Jurkat, Clone E6-1 (cell line): ENCODE results near the gene COP1.
"Not testable (repeated sequence)": the region's sequence is repeated elsewhere in the genome, so short reads cannot be mapped to it uniquely, and the experiment has no call there.

Source experiments
- DNase-seq: peaks from one replicate; pipeline ENCODE4 v3.0.0-alpha.2; 2011; ENCODE audit warnings: low read depth, low spot score
- H3K4me3 ChIP-seq: 2 replicates; pipeline ENCODE4 v1.5.1; 2011; ENCODE audit warnings: mild to moderate bottlenecking, low read length, control low read depth, moderate library complexity

The COP1 gene

GRCh38 chr1:176066709-176067108 lies 140.4 kb downstream of the COP1 start:
- H3K4me3 ChIP-seq = no peak overlapping the region
- no peak for DNase-seq

GRCh38 chr1:176058686-176059085 lies 148.4 kb downstream of the COP1 start:
- DNase-seq = no peak
- H3K4me3 ChIP-seq = no peak overlapping the region

- H3K4me3 ChIP-seq = no peak overlapping the region
- no peak for DNase-seq
These were observed 150.8 kb downstream of the COP1 start for GRCh38 chr1:176056312-176056711.

GRCh38 chr1:176055398-176055797 lies 151.7 kb downstream of the COP1 start:
- H3K4me3 ChIP-seq = no peak overlapping the region
- DNase-seq = no peak

- no peak for DNase-seq
- no peak overlapping the region for H3K4me3 ChIP-seq
These were observed 155.1 kb downstream of the COP1 start for GRCh38 chr1:176051902-176052518.

GRCh38 chr1:176051402-176051801 lies 155.7 kb downstream of the COP1 start:
- DNase-seq = no peak
- no peak overlapping the region for H3K4me3 ChIP-seq

GRCh38 chr1:176049582-176049981 lies 157.5 kb downstream of the COP1 start:
- H3K4me3 ChIP-seq = no peak overlapping the region
- DNase-seq = no peak

GRCh38 chr1:176046926-176047325 lies 160.2 kb downstream of the COP1 start:
- no peak overlapping the region for H3K4me3 ChIP-seq
- no peak for DNase-seq

- DNase-seq = no peak
- no peak overlapping the region for H3K4me3 ChIP-seq
These were observed 163.5 kb downstream of the COP1 start for GRCh38 chr1:176043537-176043936.

GRCh38 chr1:176033881-176034280 lies 173.2 kb downstream of the COP1 start:
- H3K4me3 ChIP-seq = no peak overlapping the region
- DNase-seq = no peak

GRCh38 chr1:176033474-176033873 lies 173.6 kb downstream of the COP1 start:
- no peak for DNase-seq
- H3K4me3 ChIP-seq = no peak overlapping the region

GRCh38 chr1:176032040-176032645 lies 174.9 kb downstream of the COP1 start:
- DNase-seq = no peak
- no peak overlapping the region for H3K4me3 ChIP-seq

GRCh38 chr1:176029609-176030008 lies 177.5 kb downstream of the COP1 start:
- no peak for DNase-seq
- no peak overlapping the region for H3K4me3 ChIP-seq

- no peak for DNase-seq
- no peak overlapping the region for H3K4me3 ChIP-seq
These were observed 177.9 kb downstream of the COP1 start for GRCh38 chr1:176029155-176029554.

- H3K4me3 ChIP-seq, DNase-seq: not testable (repeated sequence)
These were observed 179.2 kb downstream of the COP1 start for GRCh38 chr1:176027934-176028333.

GRCh38 chr1:176022574-176022973 lies 184.5 kb downstream of the COP1 start:
- no peak overlapping the region for H3K4me3 ChIP-seq
- DNase-seq = no peak

GRCh38 chr1:176017722-176018121 lies 189.4 kb downstream of the COP1 start:
- no peak for DNase-seq
- H3K4me3 ChIP-seq = no peak overlapping the region

- DNase-seq = no peak
- H3K4me3 ChIP-seq = no peak overlapping the region
These were observed 197.1 kb downstream of the COP1 start for GRCh38 chr1:176009951-176010350.

- not testable (repeated sequence) for H3K4me3 ChIP-seq, DNase-seq
These were observed 199.2 kb downstream of the COP1 start for GRCh38 chr1:176007756-176008389.

- H3K4me3 ChIP-seq, DNase-seq: not testable (repeated sequence)
These were observed 212.4 kb downstream of the COP1 start for GRCh38 chr1:175994660-175995059.

- not testable (repeated sequence) for DNase-seq, H3K4me3 ChIP-seq
These were observed 214.3 kb downstream of the COP1 start for GRCh38 chr1:175992825-175993224.
